Prostate gland (tissue), 2 donors: ENCODE results near the gene CALHM4. TPM values are rescaled to one million over a fixed set of nuclear protein-coding genes. Genes with fewer than 3 reads are reported as not detected.
A peak's percentile ranks its signal among the peaks of the same experiment; 100 is the strongest.

Experiments used
- DNase-seq: peaks from one replicate; pipeline ENCODE4 v3.0.0-alpha.2; 2019; ENCODE audit warnings: low spot score
- H3K27ac ChIP-seq, 2 donors: fragments of 200-600 bp; sonication (generic); 2 replicates each; pipeline ENCODE4 v1.5.1; 2017 to 2019
- H3K27me3 ChIP-seq: fragments of 200-600 bp; sonication (generic); replicated peaks from 2 replicates; pipeline ENCODE4 v1.5.1; 2019; ENCODE audit not compliant: insufficient read depth
- H3K36me3 ChIP-seq, 2 donors: fragments of 200-600 bp; sonication (generic); 1 replicate in 1 of 2; 2 replicates in 1 of 2; pipeline versions ENCODE4 v1.5.1 to v1.8.1; 2017 to 2019
- H3K4me1 ChIP-seq: fragments of 200-600 bp; sonication (generic); replicated peaks from 2 replicates; pipeline ENCODE4 v1.5.1; 2019
- H3K4me3 ChIP-seq, 2 donors: fragments of 200-600 bp; sonication (generic); 2 replicates each; pipeline ENCODE4 v1.5.1; 2017 to 2019
- H3K9me3 ChIP-seq: fragments of 200-600 bp; sonication (generic); 2 replicates; pipeline ENCODE4 v1.5.1; 2017
- CTCF ChIP-seq, 4 experiments: fragments of 200-600 bp in 2 of 4; fragments of 450-650 bp in 2 of 4; sonication (generic) in 2 of 4; IDR thresholded peaks; 1 replicate in 3 of 4; 2 replicates in 1 of 4; pipeline ENCODE4 v1.5.1; 2016 to 2019; ENCODE audit warnings: antibody characterized with exemption in 4 of 4, mild to moderate bottlenecking in 2 of 4, moderate library complexity in 2 of 4
- POLR2A ChIP-seq: fragments of 450-650 bp; IDR thresholded peaks from one replicate; pipeline ENCODE4 v1.6.1; 2016; ENCODE audit warnings: antibody characterized with exemption, mild to moderate bottlenecking
- POLR2AphosphoS5 ChIP-seq: sonication (generic); formaldehyde crosslinking; IDR thresholded peaks from one replicate; pipeline ENCODE4 v1.6.1; 2017; ENCODE audit warnings: antibody characterized with exemption
- WGBS: methylation state at CpG from one replicate; pipeline ENCODE4 v1.1.5; 2018; 5-methylcytosine and 5-hydroxymethylcytosine counted together
- intact Hi-C: fragments of 100-400 bp; cut with DNase I; formaldehyde crosslinking; loops from one replicate; pipeline ENCODE4 v1.14.2; 2022
- total RNA-seq, 2 donors: library from RNA; depleted of rRNA; stranded (reverse); fragments of >200 nt; gene quantifications; one replicate each; pipeline ENCODE4 v1.1.0, GENCODE V29; 2016

Gene CALHM4
- total RNA-seq, 2 donors from 2014 or later = 0.57 TPM; not detected in 1

- TF ChIP-seq POLR2AphosphoS5 (no peak), CTCF (IDR thresholded peaks at IDR 0.05) (no peak), POLR2A (no peak)
- no peaks in the 10 kb centered on the region for H3K4me1 ChIP-seq
- H3K9me3 ChIP-seq = no peaks in the 10 kb centered on the region
- DNase-seq = no peak
- intact Hi-C loops = loop anchor here (10.0 kb wide), 1 partner anchor 245 kb away; no protein-coding TSS in a partner anchor
- no peak overlapping the region for H3K4me3 ChIP-seq
- no peak overlapping the region for H3K27ac ChIP-seq
- no peaks in the 10 kb centered on the region for H3K36me3 ChIP-seq
- 76% methylated on average over 3 of the region's 3 CpGs for WGBS
- no peaks in the 10 kb centered on the region for H3K27me3 ChIP-seq
These were observed 23.9 kb upstream of the CALHM4 start for GRCh38 chr6:116529466-116530290.

GRCh38 chr6:116530436-116530835 lies 23.1 kb upstream of the CALHM4 start:
- H3K4me3 ChIP-seq = no peak overlapping the region
- H3K27ac ChIP-seq = no peak overlapping the region
- H3K36me3 ChIP-seq = no peaks in the 10 kb centered on the region
- no peaks in the 10 kb centered on the region for H3K4me1 ChIP-seq
- intact Hi-C loops = loop anchor here (10.0 kb wide), 1 partner anchor 246 kb away; no protein-coding TSS in a partner anchor
- no peak for DNase-seq
- no peak for TF ChIP-seq CTCF (IDR thresholded peaks at IDR 0.05)
- TF ChIP-seq POLR2A = no peak
- no peak for TF ChIP-seq POLR2AphosphoS5
- H3K9me3 ChIP-seq = no peaks in the 10 kb centered on the region
- H3K27me3 ChIP-seq = no peaks in the 10 kb centered on the region
- WGBS = 47% methylated on average over 2 of the region's 2 CpGs

- H3K9me3 ChIP-seq = no peaks in the 10 kb centered on the region
- peak; percentile 13 for DNase-seq
- H3K27ac ChIP-seq = no peak overlapping the region
- no peaks in the 10 kb centered on the region for H3K36me3 ChIP-seq
- no peaks in the 10 kb centered on the region for H3K27me3 ChIP-seq
- intact Hi-C loops = loop anchor here (10.0 kb wide), 1 partner anchor 247 kb away; no protein-coding TSS in a partner anchor
- no peak overlapping the region for H3K4me3 ChIP-seq
- no peak for TF ChIP-seq POLR2A
- peak; percentile 31 to 65 (median 52) for TF ChIP-seq CTCF (IDR thresholded peaks at IDR 0.05)
- no peak for TF ChIP-seq POLR2AphosphoS5
- WGBS = 75% methylated on average over 12 of the region's 12 CpGs
- no peaks in the 10 kb centered on the region for H3K4me1 ChIP-seq
These were observed 21.6 kb upstream of the CALHM4 start for GRCh38 chr6:116531675-116532570.

- Histone ChIP-seq H3K9me3 (no peaks in the 10 kb centered on the region), H3K4me1 (no peaks in the 10 kb centered on the region), H3K27ac (no peak overlapping the region), H3K27me3 (no peaks in the 10 kb centered on the region), H3K36me3 (no peaks in the 10 kb centered on the region), H3K4me3 (no peak overlapping the region)
- intact Hi-C loops = loop anchor here (10.0 kb wide), 1 partner anchor 249 kb away; no protein-coding TSS in a partner anchor
- WGBS = 75% methylated on average over 9 of the region's 9 CpGs
- no peak for DNase-seq
- TF ChIP-seq CTCF (IDR thresholded peaks at IDR 0.05) = no peak
- TF ChIP-seq POLR2AphosphoS5 = no peak
- no peak for TF ChIP-seq POLR2A
These were observed 20.2 kb upstream of the CALHM4 start for GRCh38 chr6:116533233-116533957.
